HL-60 (cell line): ENCODE results near the gene TGFBR3.

Experiments
- GABPA ChIP-seq: IDR thresholded peaks from 2 replicates; pipeline ENCODE4 v1.6.1; 2012; ENCODE audit warnings: low read depth
- POLR2AphosphoS5 ChIP-seq: IDR thresholded peaks from 2 replicates; pipeline ENCODE4 v1.6.1; 2012; ENCODE audit warnings: low read depth
- SPI1 ChIP-seq: IDR thresholded peaks from 2 replicates; pipeline ENCODE4 v1.6.1; 2012; ENCODE audit warnings: low read depth, mild to moderate bottlenecking, borderline replicate concordance
- TF ChIP-seq, protein P1 (sequence below): IDR thresholded peaks from one replicate; pipeline ENCODE4 v1.5.1; 2011; ENCODE audit warnings: low read length, control low read depth, inconsistent platforms; ENCODE audit not compliant: insufficient read depth
- TF ChIP-seq, protein P2 (sequence below): IDR thresholded peaks from 2 replicates; pipeline ENCODE4 v1.6.1; 2012; ENCODE audit warnings: low read depth; ENCODE audit not compliant: insufficient replicate concordance

DNA sequence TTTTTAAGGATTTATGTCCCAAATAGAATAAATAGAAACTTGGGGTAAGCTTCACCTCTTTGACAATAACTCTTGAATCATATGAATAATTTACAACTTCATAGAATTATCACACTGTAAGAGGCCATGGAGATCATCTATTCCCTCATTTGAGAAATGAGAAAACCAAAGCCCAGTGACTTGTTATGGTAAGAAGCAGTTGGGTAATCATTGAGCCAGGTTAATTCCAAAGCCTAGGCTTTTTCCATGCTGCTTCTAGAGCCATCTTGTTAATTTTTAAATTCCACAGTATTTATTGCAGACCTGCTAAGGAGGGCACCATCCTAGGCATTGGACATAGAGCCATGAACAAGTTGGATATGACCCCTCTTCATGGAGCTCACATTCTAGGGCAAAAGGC is 224.8 kb downstream of the TGFBR3 start:
- TF ChIP-seq, protein P1, sequence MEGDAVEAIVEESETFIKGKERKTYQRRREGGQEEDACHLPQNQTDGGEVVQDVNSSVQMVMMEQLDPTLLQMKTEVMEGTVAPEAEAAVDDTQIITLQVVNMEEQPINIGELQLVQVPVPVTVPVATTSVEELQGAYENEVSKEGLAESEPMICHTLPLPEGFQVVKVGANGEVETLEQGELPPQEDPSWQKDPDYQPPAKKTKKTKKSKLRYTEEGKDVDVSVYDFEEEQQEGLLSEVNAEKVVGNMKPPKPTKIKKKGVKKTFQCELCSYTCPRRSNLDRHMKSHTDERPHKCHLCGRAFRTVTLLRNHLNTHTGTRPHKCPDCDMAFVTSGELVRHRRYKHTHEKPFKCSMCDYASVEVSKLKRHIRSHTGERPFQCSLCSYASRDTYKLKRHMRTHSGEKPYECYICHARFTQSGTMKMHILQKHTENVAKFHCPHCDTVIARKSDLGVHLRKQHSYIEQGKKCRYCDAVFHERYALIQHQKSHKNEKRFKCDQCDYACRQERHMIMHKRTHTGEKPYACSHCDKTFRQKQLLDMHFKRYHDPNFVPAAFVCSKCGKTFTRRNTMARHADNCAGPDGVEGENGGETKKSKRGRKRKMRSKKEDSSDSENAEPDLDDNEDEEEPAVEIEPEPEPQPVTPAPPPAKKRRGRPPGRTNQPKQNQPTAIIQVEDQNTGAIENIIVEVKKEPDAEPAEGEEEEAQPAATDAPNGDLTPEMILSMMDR: no peak
- TF ChIP-seq, protein P2, sequence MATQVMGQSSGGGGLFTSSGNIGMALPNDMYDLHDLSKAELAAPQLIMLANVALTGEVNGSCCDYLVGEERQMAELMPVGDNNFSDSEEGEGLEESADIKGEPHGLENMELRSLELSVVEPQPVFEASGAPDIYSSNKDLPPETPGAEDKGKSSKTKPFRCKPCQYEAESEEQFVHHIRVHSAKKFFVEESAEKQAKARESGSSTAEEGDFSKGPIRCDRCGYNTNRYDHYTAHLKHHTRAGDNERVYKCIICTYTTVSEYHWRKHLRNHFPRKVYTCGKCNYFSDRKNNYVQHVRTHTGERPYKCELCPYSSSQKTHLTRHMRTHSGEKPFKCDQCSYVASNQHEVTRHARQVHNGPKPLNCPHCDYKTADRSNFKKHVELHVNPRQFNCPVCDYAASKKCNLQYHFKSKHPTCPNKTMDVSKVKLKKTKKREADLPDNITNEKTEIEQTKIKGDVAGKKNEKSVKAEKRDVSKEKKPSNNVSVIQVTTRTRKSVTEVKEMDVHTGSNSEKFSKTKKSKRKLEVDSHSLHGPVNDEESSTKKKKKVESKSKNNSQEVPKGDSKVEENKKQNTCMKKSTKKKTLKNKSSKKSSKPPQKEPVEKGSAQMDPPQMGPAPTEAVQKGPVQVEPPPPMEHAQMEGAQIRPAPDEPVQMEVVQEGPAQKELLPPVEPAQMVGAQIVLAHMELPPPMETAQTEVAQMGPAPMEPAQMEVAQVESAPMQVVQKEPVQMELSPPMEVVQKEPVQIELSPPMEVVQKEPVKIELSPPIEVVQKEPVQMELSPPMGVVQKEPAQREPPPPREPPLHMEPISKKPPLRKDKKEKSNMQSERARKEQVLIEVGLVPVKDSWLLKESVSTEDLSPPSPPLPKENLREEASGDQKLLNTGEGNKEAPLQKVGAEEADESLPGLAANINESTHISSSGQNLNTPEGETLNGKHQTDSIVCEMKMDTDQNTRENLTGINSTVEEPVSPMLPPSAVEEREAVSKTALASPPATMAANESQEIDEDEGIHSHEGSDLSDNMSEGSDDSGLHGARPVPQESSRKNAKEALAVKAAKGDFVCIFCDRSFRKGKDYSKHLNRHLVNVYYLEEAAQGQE: no peak
- TF ChIP-seq POLR2AphosphoS5 (no peak), GABPA (no peak), SPI1 (no peak)
